Keratinocyte (primary cell): ENCODE results near the gene ITGBL1.

Source experiments
- EZH2 ChIP-seq: IDR thresholded peaks from one replicate; pipeline ENCODE4 v1.6.1; 2012; ENCODE audit warnings: inconsistent platforms, mild to moderate bottlenecking, low read length, moderate library complexity
- TF ChIP-seq, protein P1 (sequence below), 3 experiments: IDR thresholded peaks in 1 of 3; conservative IDR thresholded peaks in 1 of 3; optimal IDR thresholded peaks in 1 of 3; 2 replicates in 2 of 3; 3 replicates in 1 of 3; pipeline versions ENCODE3 to v1.5.1; 2011; ENCODE audit warnings: low read length in 3 of 3, mild to moderate bottlenecking in 3 of 3, moderate library complexity in 2 of 3, control low read depth in 1 of 3, inconsistent platforms in 1 of 3; ENCODE audit not compliant: insufficient read depth in 2 of 3; ENCODE audit errors: extremely low read depth in 1 of 3

DNA sequence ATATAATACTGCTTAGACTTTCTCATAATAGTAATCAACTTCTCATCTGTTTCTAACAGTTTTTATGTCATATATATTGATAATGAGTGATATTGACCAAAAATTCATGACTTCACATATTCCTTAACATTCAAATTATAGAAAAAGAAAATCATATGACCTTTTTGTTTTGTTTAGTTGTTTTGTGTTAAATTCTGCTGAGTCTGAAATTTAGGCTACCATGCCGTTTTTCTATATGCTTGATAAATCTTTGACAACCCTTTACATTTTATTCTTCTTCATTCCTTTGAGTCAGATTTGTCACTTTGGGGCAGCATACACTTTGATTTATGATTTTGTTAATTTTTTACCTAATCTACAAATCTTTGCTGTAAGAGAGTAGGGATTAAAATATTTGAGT, 176.4 kb downstream of the ITGBL1 start:
- TF ChIP-seq, protein P1, sequence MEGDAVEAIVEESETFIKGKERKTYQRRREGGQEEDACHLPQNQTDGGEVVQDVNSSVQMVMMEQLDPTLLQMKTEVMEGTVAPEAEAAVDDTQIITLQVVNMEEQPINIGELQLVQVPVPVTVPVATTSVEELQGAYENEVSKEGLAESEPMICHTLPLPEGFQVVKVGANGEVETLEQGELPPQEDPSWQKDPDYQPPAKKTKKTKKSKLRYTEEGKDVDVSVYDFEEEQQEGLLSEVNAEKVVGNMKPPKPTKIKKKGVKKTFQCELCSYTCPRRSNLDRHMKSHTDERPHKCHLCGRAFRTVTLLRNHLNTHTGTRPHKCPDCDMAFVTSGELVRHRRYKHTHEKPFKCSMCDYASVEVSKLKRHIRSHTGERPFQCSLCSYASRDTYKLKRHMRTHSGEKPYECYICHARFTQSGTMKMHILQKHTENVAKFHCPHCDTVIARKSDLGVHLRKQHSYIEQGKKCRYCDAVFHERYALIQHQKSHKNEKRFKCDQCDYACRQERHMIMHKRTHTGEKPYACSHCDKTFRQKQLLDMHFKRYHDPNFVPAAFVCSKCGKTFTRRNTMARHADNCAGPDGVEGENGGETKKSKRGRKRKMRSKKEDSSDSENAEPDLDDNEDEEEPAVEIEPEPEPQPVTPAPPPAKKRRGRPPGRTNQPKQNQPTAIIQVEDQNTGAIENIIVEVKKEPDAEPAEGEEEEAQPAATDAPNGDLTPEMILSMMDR (optimal IDR thresholded peaks at IDR 0.05 in 1 of 3, IDR thresholded peaks at IDR 0.05 in 1 of 3, conservative IDR thresholded peaks at IDR 0.05 in 1 of 3; ENCODE audit: extremely low read depth in 1 of 3, insufficient read depth in 2 of 3, low read length in 3 of 3) = no peak
- no peak for TF ChIP-seq EZH2
